Measurements from ENCODE around the gene DERA.

The DERA gene

GRCh38 chr12:15955281-15955680, 44.1 kb downstream of the DERA start:
- H3K27me3 ChIP-seq (ENCODE audit: insufficient read depth, low read length, poor library complexity): no peaks in the 10 kb centered on the region
- no peak overlapping the region for H2AFZ ChIP-seq (ENCODE audit: low read depth, low read length)
- no peaks in the 10 kb centered on the region for H3K9me3 ChIP-seq (ENCODE audit: insufficient read depth, low read length, severe bottlenecking)
- H3K4me1 ChIP-seq (ENCODE audit: insufficient read depth, low read length): no peaks in the 10 kb centered on the region
- no peak overlapping the region for H3K4me2 ChIP-seq (ENCODE audit: insufficient read depth, low read length)
- no peak overlapping the region for H3K27ac ChIP-seq (ENCODE audit: low read length)
- DNase-seq (no peak), ATAC-seq (ENCODE audit: insufficient read depth, low read depth) (no peak)
- no peak overlapping the region for H3K4me3 ChIP-seq (ENCODE audit: low read depth in 1 of 2, low read length in 2 of 2)
- TF ChIP-seq EZH2 (IDR thresholded peaks at IDR 0.05; ENCODE audit: borderline replicate concordance, low read depth, low read length, severe bottlenecking): no peak
- TF ChIP-seq, protein P1, sequence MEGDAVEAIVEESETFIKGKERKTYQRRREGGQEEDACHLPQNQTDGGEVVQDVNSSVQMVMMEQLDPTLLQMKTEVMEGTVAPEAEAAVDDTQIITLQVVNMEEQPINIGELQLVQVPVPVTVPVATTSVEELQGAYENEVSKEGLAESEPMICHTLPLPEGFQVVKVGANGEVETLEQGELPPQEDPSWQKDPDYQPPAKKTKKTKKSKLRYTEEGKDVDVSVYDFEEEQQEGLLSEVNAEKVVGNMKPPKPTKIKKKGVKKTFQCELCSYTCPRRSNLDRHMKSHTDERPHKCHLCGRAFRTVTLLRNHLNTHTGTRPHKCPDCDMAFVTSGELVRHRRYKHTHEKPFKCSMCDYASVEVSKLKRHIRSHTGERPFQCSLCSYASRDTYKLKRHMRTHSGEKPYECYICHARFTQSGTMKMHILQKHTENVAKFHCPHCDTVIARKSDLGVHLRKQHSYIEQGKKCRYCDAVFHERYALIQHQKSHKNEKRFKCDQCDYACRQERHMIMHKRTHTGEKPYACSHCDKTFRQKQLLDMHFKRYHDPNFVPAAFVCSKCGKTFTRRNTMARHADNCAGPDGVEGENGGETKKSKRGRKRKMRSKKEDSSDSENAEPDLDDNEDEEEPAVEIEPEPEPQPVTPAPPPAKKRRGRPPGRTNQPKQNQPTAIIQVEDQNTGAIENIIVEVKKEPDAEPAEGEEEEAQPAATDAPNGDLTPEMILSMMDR (IDR thresholded peaks at IDR 0.05; ENCODE audit: borderline replicate concordance, extremely low read depth, low read length, poor library complexity, severe bottlenecking): no peak
- no peaks in the 10 kb centered on the region for H3K79me2 ChIP-seq (ENCODE audit: insufficient read depth, low read length)
- no peak overlapping the region for H3K9ac ChIP-seq (ENCODE audit: low read depth, low read length)
- H4K20me1 ChIP-seq (ENCODE audit: insufficient read depth, low read length): no peaks in the 10 kb centered on the region
- H3K36me3 ChIP-seq (ENCODE audit: insufficient read depth, low read length): peaks cover 3% of the 10 kb centered on the region; the same call in 1 of the 2 replicates

DNA sequence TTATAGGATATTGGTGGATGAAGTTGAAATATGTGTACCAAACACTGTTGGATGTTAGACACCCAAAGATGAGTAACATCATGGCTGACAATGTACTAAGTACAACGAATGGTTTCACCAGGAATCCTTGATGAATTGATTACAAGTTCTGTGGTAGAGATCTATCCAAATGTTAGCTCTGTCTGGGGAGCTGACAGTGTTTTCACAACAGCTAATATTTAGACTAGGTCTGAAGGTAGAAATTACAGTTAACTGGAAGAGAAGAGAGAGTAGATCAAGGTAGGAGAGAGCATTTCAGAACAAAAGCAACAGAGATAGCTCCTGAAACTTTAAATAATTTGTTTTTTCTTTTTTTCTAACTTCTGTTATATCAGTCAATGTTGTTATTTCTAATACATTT, 44.9 kb downstream of the DERA start:
- H3K79me2 ChIP-seq (ENCODE audit: insufficient read depth, low read length): no peaks in the 10 kb centered on the region
- no peak overlapping the region for H3K27ac ChIP-seq (ENCODE audit: low read length)
- H3K9me3 ChIP-seq (ENCODE audit: insufficient read depth, low read length, severe bottlenecking): no peaks in the 10 kb centered on the region
- H3K4me1 ChIP-seq (ENCODE audit: insufficient read depth, low read length): no peaks in the 10 kb centered on the region
- DNase-seq (no peak), ATAC-seq (ENCODE audit: insufficient read depth, low read depth) (no peak)
- no peak overlapping the region for H3K4me2 ChIP-seq (ENCODE audit: insufficient read depth, low read length)
- no peak overlapping the region for H3K9ac ChIP-seq (ENCODE audit: low read depth, low read length)
- H2AFZ ChIP-seq (ENCODE audit: low read depth, low read length): no peak overlapping the region
- H3K36me3 ChIP-seq (ENCODE audit: insufficient read depth, low read length): peaks cover 9% of the 10 kb centered on the region; the same call in 1 of the 2 replicates
- TF ChIP-seq, protein P1 (IDR thresholded peaks at IDR 0.05; ENCODE audit: borderline replicate concordance, extremely low read depth, low read length, poor library complexity, severe bottlenecking): no peak
- no peak for TF ChIP-seq EZH2 (IDR thresholded peaks at IDR 0.05; ENCODE audit: borderline replicate concordance, low read depth, low read length, severe bottlenecking)
- H3K27me3 ChIP-seq (ENCODE audit: insufficient read depth, low read length, poor library complexity): no peaks in the 10 kb centered on the region
- no peak overlapping the region for H3K4me3 ChIP-seq (ENCODE audit: low read depth in 1 of 2, low read length in 2 of 2)
- no peaks in the 10 kb centered on the region for H4K20me1 ChIP-seq (ENCODE audit: insufficient read depth, low read length)

DNA sequence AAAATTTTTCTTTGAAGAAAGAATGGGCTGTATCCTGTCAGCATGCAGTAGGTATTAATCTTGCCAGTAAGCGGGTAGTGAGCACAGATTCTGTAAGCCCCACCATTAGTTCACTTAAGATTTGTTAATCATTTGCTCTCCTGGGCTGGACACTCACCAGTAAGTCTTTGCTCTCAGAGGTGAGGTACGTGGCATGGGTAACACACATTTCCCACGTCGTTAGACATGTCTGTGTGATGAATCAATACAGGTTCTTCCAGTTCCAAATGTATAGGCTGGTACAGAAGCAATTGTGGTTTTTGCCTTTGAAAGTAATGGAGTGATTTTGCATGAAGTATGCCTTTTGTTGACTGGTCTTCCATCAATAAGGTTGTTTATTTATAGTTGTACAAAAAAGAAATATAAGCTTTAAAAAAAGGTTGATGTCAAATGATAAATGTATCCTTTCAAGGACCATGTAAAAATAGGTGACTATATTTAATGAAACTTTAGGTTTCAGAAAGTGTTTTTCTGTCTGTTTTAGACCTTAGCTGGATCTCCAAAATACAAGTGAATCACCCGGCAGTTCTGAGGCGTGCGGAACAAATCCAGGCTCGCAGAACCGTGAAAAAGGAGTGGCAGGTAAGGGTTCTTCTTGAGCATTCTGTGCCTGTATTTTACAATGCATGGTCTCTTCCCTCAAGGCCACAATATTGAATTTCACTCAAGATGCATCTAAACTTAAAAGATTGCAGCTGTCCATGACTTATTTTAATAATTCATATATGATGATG, 45.5 kb downstream of the DERA start:
- TF ChIP-seq, protein P1 (IDR thresholded peaks at IDR 0.05; ENCODE audit: borderline replicate concordance, extremely low read depth, low read length, poor library complexity, severe bottlenecking): no peak
- no peak for TF ChIP-seq EZH2 (IDR thresholded peaks at IDR 0.05; ENCODE audit: borderline replicate concordance, low read depth, low read length, severe bottlenecking)
- no peak overlapping the region for H3K4me3 ChIP-seq (ENCODE audit: low read depth in 1 of 2, low read length in 2 of 2)
- H3K9me3 ChIP-seq (ENCODE audit: insufficient read depth, low read length, severe bottlenecking): no peaks in the 10 kb centered on the region
- peaks cover 10% of the 10 kb centered on the region; the same call in 1 of the 2 replicates for H3K36me3 ChIP-seq (ENCODE audit: insufficient read depth, low read length)
- no peak overlapping the region for H3K9ac ChIP-seq (ENCODE audit: low read depth, low read length)
- H3K79me2 ChIP-seq (ENCODE audit: insufficient read depth, low read length): no peaks in the 10 kb centered on the region
- ATAC-seq (ENCODE audit: insufficient read depth, low read depth) (no peak), DNase-seq (no peak)
- no peaks in the 10 kb centered on the region for H4K20me1 ChIP-seq (ENCODE audit: insufficient read depth, low read length)
- H2AFZ ChIP-seq (ENCODE audit: low read depth, low read length): no peak overlapping the region
- H3K27ac ChIP-seq (ENCODE audit: low read length): no peak overlapping the region
- H3K27me3 ChIP-seq (ENCODE audit: insufficient read depth, low read length, poor library complexity): no peaks in the 10 kb centered on the region
- H3K4me2 ChIP-seq (ENCODE audit: insufficient read depth, low read length): no peak overlapping the region
- no peaks in the 10 kb centered on the region for H3K4me1 ChIP-seq (ENCODE audit: insufficient read depth, low read length)

Measured in DND-41 (cell line).